ENCODE data around the gene IFNAR1. TPM values are rescaled to one million over a fixed set of nuclear protein-coding genes. Genes with fewer than 3 reads are reported as not detected.

The IFNAR1 gene
- total and polyA plus RNA-seq, 9 of the 15 experiments (the other 6 are each of a cell fraction or from before 2014, with no cell fraction given), result 8.6 to 31.8 (median 14.8) TPM

DNA sequence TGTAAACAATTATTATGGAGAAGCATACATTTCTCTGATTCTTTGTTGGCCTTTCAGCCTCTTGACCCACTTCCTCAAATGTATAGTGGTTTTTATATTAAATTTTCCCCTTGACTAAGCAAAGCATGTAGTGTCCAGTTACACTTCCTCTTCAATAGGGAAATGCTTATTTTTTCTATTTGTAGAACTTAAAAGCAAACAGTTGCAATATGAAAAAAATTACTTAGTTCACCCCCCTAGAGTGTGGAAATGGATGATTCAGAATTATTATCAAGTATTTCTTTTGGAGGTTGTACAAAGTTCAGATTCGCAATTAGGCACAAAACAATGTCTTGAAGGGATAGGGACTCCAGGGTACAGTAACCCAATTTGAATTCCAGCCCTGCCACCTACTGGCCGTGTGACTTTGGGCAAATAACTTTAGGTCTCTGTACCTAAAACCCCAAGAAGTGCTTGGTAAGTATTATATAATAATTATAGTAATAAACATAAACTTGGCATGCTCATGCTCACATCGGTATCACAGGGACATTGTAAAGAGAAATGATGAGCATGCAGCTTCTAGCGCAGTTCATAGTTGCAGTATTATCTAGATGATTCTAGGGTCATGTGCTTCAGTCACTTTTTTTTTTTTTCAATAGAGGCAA is 49.8 kb downstream of the IFNAR1 start (continued):
- TF ChIP-seq EWSR1 (IDR thresholded peaks at IDR 0.05; ENCODE audit: borderline replicate concordance, low read depth, partially characterized antibody) (no peak), RBM15 (IDR thresholded peaks at IDR 0.05; ENCODE audit: insufficient read depth, low read length) (no peak), DDX20 (tag; IDR thresholded peaks at IDR 0.05; ENCODE audit: low read depth) (no peak), HDAC6 (IDR thresholded peaks at IDR 0.05; ENCODE audit: low read depth, low read length) (no peak), PURB (CRISPR knock-in tag; IDR thresholded peaks at IDR 0.05; ENCODE audit: low read depth) (no peak), LARP7 (IDR thresholded peaks at IDR 0.05) (no peak), SAFB2 (IDR thresholded peaks at IDR 0.05; ENCODE audit: borderline replicate concordance, low read depth, low read length, severe bottlenecking) (no peak), RBM25 (IDR thresholded peaks at IDR 0.05; ENCODE audit: low read depth, low read length, severe bottlenecking) (no peak), BMI1 (IDR thresholded peaks at IDR 0.05; ENCODE audit: low read length) (no peak), TRIM24 (IDR thresholded peaks at IDR 0.05) (no peak), SNRNP70 (optimal IDR thresholded peaks at IDR 0.05; ENCODE audit: low read depth, low read length) (no peak), POLR2G (IDR thresholded peaks at IDR 0.05; ENCODE audit: low read depth, low read length) (no peak), HMG20A (CRISPR knock-in tag; conservative IDR thresholded peaks at IDR 0.05) (no peak)
- TF ChIP-seq, protein P1, sequence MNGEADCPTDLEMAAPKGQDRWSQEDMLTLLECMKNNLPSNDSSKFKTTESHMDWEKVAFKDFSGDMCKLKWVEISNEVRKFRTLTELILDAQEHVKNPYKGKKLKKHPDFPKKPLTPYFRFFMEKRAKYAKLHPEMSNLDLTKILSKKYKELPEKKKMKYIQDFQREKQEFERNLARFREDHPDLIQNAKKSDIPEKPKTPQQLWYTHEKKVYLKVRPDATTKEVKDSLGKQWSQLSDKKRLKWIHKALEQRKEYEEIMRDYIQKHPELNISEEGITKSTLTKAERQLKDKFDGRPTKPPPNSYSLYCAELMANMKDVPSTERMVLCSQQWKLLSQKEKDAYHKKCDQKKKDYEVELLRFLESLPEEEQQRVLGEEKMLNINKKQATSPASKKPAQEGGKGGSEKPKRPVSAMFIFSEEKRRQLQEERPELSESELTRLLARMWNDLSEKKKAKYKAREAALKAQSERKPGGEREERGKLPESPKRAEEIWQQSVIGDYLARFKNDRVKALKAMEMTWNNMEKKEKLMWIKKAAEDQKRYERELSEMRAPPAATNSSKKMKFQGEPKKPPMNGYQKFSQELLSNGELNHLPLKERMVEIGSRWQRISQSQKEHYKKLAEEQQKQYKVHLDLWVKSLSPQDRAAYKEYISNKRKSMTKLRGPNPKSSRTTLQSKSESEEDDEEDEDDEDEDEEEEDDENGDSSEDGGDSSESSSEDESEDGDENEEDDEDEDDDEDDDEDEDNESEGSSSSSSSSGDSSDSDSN (IDR thresholded peaks at IDR 0.05; ENCODE audit: borderline replicate concordance in 1 of 2, low read depth in 2 of 2, low read length in 2 of 2), result no peak
- TF ChIP-seq, protein P2, sequence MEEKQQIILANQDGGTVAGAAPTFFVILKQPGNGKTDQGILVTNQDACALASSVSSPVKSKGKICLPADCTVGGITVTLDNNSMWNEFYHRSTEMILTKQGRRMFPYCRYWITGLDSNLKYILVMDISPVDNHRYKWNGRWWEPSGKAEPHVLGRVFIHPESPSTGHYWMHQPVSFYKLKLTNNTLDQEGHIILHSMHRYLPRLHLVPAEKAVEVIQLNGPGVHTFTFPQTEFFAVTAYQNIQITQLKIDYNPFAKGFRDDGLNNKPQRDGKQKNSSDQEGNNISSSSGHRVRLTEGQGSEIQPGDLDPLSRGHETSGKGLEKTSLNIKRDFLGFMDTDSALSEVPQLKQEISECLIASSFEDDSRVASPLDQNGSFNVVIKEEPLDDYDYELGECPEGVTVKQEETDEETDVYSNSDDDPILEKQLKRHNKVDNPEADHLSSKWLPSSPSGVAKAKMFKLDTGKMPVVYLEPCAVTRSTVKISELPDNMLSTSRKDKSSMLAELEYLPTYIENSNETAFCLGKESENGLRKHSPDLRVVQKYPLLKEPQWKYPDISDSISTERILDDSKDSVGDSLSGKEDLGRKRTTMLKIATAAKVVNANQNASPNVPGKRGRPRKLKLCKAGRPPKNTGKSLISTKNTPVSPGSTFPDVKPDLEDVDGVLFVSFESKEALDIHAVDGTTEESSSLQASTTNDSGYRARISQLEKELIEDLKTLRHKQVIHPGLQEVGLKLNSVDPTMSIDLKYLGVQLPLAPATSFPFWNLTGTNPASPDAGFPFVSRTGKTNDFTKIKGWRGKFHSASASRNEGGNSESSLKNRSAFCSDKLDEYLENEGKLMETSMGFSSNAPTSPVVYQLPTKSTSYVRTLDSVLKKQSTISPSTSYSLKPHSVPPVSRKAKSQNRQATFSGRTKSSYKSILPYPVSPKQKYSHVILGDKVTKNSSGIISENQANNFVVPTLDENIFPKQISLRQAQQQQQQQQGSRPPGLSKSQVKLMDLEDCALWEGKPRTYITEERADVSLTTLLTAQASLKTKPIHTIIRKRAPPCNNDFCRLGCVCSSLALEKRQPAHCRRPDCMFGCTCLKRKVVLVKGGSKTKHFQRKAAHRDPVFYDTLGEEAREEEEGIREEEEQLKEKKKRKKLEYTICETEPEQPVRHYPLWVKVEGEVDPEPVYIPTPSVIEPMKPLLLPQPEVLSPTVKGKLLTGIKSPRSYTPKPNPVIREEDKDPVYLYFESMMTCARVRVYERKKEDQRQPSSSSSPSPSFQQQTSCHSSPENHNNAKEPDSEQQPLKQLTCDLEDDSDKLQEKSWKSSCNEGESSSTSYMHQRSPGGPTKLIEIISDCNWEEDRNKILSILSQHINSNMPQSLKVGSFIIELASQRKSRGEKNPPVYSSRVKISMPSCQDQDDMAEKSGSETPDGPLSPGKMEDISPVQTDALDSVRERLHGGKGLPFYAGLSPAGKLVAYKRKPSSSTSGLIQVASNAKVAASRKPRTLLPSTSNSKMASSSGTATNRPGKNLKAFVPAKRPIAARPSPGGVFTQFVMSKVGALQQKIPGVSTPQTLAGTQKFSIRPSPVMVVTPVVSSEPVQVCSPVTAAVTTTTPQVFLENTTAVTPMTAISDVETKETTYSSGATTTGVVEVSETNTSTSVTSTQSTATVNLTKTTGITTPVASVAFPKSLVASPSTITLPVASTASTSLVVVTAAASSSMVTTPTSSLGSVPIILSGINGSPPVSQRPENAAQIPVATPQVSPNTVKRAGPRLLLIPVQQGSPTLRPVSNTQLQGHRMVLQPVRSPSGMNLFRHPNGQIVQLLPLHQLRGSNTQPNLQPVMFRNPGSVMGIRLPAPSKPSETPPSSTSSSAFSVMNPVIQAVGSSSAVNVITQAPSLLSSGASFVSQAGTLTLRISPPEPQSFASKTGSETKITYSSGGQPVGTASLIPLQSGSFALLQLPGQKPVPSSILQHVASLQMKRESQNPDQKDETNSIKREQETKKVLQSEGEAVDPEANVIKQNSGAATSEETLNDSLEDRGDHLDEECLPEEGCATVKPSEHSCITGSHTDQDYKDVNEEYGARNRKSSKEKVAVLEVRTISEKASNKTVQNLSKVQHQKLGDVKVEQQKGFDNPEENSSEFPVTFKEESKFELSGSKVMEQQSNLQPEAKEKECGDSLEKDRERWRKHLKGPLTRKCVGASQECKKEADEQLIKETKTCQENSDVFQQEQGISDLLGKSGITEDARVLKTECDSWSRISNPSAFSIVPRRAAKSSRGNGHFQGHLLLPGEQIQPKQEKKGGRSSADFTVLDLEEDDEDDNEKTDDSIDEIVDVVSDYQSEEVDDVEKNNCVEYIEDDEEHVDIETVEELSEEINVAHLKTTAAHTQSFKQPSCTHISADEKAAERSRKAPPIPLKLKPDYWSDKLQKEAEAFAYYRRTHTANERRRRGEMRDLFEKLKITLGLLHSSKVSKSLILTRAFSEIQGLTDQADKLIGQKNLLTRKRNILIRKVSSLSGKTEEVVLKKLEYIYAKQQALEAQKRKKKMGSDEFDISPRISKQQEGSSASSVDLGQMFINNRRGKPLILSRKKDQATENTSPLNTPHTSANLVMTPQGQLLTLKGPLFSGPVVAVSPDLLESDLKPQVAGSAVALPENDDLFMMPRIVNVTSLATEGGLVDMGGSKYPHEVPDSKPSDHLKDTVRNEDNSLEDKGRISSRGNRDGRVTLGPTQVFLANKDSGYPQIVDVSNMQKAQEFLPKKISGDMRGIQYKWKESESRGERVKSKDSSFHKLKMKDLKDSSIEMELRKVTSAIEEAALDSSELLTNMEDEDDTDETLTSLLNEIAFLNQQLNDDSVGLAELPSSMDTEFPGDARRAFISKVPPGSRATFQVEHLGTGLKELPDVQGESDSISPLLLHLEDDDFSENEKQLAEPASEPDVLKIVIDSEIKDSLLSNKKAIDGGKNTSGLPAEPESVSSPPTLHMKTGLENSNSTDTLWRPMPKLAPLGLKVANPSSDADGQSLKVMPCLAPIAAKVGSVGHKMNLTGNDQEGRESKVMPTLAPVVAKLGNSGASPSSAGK (IDR thresholded peaks at IDR 0.05), result no peak
